ENCODE data around the gene FSTL4. TPM values are rescaled to one million over a fixed set of nuclear protein-coding genes. Genes with fewer than 3 reads are reported as not detected.
A peak's percentile ranks its signal among the peaks of the same experiment; 100 is the strongest.

Gene FSTL4
- total and polyA plus RNA-seq, 4 donors, result 0.02 to 0.18 TPM; not detected in 2

GRCh38 chr5:133295520-133295919 is 316.8 kb downstream of the FSTL4 start:
- Histone ChIP-seq H3K4me3 (ENCODE audit: low read depth in 1 of 3, low read length in 3 of 3) (no peak overlapping the region), H3K27ac (ENCODE audit: low read depth in 1 of 2, low read length in 2 of 2) (no peak overlapping the region), H3K9me3 (ENCODE audit: control insufficient read depth in 4 of 4, low read length in 3 of 4) (no peaks in the 10 kb centered on the region), H3K4me1 (ENCODE audit: control insufficient read depth in 4 of 4, insufficient read depth in 4 of 4, low read length in 3 of 4) (no peaks in the 10 kb centered on the region), H3K27me3 (ENCODE audit: control insufficient read depth in 4 of 4, insufficient read depth in 4 of 4, low read length in 3 of 4) (no peaks in the 10 kb centered on the region), H3K36me3 (ENCODE audit: control insufficient read depth in 4 of 4, insufficient read depth in 3 of 4, low read depth in 1 of 4, low read length in 3 of 4) (no peaks in the 10 kb centered on the region), H3K9ac (ENCODE audit: low read depth in 1 of 2, low read length in 2 of 2) (no peak overlapping the region)
- 83% methylated on average over 3 of the region's 3 CpGs for WGBS
- DNase-seq (ENCODE audit: low spot score), result no peak
- TF ChIP-seq YY1 (IDR thresholded peaks at IDR 0.05) (no peak), REST (IDR thresholded peaks at IDR 0.05) (peak; percentile 57)

DNA sequence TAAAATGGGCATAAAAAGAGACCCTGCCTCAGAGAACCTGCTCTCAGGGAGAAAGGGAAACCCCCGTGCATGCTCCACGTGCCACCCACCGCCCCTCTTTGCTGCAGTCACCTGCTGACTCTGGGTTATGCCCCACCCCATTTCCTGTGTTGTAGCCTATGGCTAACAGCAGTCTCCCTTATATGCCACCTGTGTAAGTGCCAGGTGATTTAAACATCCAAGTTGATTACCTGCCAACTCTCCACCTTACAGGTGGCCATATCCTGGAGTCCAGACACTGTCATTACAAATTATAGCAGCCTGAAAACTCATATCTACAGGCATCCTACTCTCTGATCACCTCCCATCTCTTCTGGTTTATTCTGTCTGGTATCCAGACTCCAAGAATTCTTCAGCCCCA is 318.0 kb downstream of the FSTL4 start:
- Histone ChIP-seq H3K4me1 (ENCODE audit: control insufficient read depth in 4 of 4, insufficient read depth in 4 of 4, low read length in 3 of 4) (no peaks in the 10 kb centered on the region), H3K9ac (ENCODE audit: low read depth in 1 of 2, low read length in 2 of 2) (no peak overlapping the region), H3K27me3 (ENCODE audit: control insufficient read depth in 4 of 4, insufficient read depth in 4 of 4, low read length in 3 of 4) (no peaks in the 10 kb centered on the region), H3K27ac (ENCODE audit: low read depth in 1 of 2, low read length in 2 of 2) (no peak overlapping the region), H3K4me3 (ENCODE audit: low read depth in 1 of 3, low read length in 3 of 3) (no peak overlapping the region), H3K36me3 (ENCODE audit: control insufficient read depth in 4 of 4, insufficient read depth in 3 of 4, low read depth in 1 of 4, low read length in 3 of 4) (no peaks in the 10 kb centered on the region), H3K9me3 (ENCODE audit: control insufficient read depth in 4 of 4, low read length in 3 of 4) (no peaks in the 10 kb centered on the region)
- no peak for TF ChIP-seq SP1 (IDR thresholded peaks at IDR 0.05)
- TF ChIP-seq RXRA (IDR thresholded peaks at IDR 0.05), result no peak
- TF ChIP-seq TAF1 (conservative IDR thresholded peaks at IDR 0.05), result no peak
- TF ChIP-seq RAD21 (IDR thresholded peaks at IDR 0.05), result no peak
- no peak for TF ChIP-seq YY1 (IDR thresholded peaks at IDR 0.05)
- TF ChIP-seq, protein P1, sequence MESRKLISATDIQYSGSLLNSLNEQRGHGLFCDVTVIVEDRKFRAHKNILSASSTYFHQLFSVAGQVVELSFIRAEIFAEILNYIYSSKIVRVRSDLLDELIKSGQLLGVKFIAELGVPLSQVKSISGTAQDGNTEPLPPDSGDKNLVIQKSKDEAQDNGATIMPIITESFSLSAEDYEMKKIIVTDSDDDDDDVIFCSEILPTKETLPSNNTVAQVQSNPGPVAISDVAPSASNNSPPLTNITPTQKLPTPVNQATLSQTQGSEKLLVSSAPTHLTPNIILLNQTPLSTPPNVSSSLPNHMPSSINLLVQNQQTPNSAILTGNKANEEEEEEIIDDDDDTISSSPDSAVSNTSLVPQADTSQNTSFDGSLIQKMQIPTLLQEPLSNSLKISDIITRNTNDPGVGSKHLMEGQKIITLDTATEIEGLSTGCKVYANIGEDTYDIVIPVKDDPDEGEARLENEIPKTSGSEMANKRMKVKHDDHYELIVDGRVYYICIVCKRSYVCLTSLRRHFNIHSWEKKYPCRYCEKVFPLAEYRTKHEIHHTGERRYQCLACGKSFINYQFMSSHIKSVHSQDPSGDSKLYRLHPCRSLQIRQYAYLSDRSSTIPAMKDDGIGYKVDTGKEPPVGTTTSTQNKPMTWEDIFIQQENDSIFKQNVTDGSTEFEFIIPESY (IDR thresholded peaks at IDR 0.05), result no peak
- TF ChIP-seq, protein P2, sequence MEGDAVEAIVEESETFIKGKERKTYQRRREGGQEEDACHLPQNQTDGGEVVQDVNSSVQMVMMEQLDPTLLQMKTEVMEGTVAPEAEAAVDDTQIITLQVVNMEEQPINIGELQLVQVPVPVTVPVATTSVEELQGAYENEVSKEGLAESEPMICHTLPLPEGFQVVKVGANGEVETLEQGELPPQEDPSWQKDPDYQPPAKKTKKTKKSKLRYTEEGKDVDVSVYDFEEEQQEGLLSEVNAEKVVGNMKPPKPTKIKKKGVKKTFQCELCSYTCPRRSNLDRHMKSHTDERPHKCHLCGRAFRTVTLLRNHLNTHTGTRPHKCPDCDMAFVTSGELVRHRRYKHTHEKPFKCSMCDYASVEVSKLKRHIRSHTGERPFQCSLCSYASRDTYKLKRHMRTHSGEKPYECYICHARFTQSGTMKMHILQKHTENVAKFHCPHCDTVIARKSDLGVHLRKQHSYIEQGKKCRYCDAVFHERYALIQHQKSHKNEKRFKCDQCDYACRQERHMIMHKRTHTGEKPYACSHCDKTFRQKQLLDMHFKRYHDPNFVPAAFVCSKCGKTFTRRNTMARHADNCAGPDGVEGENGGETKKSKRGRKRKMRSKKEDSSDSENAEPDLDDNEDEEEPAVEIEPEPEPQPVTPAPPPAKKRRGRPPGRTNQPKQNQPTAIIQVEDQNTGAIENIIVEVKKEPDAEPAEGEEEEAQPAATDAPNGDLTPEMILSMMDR (IDR thresholded peaks at IDR 0.05; ENCODE audit: low read depth, low read length, missing input control), result no peak
- TF ChIP-seq NR2F2 (IDR thresholded peaks at IDR 0.05), result no peak
- TF ChIP-seq, protein P3, sequence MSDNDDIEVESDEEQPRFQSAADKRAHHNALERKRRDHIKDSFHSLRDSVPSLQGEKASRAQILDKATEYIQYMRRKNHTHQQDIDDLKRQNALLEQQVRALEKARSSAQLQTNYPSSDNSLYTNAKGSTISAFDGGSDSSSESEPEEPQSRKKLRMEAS (IDR thresholded peaks at IDR 0.05), result no peak
- TF ChIP-seq GABPA (IDR thresholded peaks at IDR 0.05 in 1 of 2, conservative IDR thresholded peaks at IDR 0.05 in 1 of 2), result no peak
- no peak for TF ChIP-seq EGR1 (IDR thresholded peaks at IDR 0.05; ENCODE audit: low read depth in 2 of 2)
- no peak for TF ChIP-seq FOXA1 (IDR thresholded peaks at IDR 0.05)
- no peak for TF ChIP-seq REST (IDR thresholded peaks at IDR 0.05)
- no peak for TF ChIP-seq FOXA2 (IDR thresholded peaks at IDR 0.05)
- TF ChIP-seq HNF4A (conservative IDR thresholded peaks at IDR 0.05), result no peak
- TF ChIP-seq HNF4G (IDR thresholded peaks at IDR 0.05), result no peak
- TF ChIP-seq, protein P4, sequence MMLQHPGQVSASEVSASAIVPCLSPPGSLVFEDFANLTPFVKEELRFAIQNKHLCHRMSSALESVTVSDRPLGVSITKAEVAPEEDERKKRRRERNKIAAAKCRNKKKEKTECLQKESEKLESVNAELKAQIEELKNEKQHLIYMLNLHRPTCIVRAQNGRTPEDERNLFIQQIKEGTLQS (IDR thresholded peaks at IDR 0.05), result no peak
- 63% methylated on average over 3 of the region's 3 CpGs for WGBS
- DNase-seq (ENCODE audit: low spot score), result no peak

Measured in liver (tissue), 9 donors.